Astrocyte (in vitro differentiated cells and primary cell): ENCODE measurements around the gene TTYH2. TPM values are rescaled to one million over a fixed set of nuclear protein-coding genes. Genes with fewer than 3 reads are reported as not detected.
A peak's percentile ranks its signal among the peaks of the same experiment; 100 is the strongest.

Experiments used
- DNase-seq: peaks from one replicate; pipeline ENCODE4 v3.0.0-alpha.2; 2010; ENCODE audit warnings: low read depth
- FAIRE-seq: peaks from 2 replicates; lab custom pipeline; 2011; peaks lifted over from hg19 to GRCh38; lab: Jason Lieb, UNC
- H2AFZ ChIP-seq: 2 replicates; pipeline ENCODE4 v1.6.0; 2012; ENCODE audit warnings: low read depth, low read length, inconsistent platforms
- H3K27ac ChIP-seq: 2 replicates; pipeline ENCODE4 v1.5.1; 2011; ENCODE audit warnings: low read depth, low read length, inconsistent platforms
- H3K27me3 ChIP-seq: 2 replicates; pipeline ENCODE4 v1.6.0; 2011; ENCODE audit warnings: low read length, inconsistent platforms; ENCODE audit not compliant: insufficient read depth
- H3K36me3 ChIP-seq: 2 replicates; pipeline ENCODE4 v1.5.1; 2011; ENCODE audit warnings: low read length, inconsistent platforms; ENCODE audit not compliant: insufficient read depth
- H3K4me1 ChIP-seq: 2 replicates; pipeline ENCODE4 v1.5.1; 2011; ENCODE audit warnings: low read length, inconsistent platforms; ENCODE audit not compliant: insufficient read depth
- H3K4me2 ChIP-seq: 2 replicates; pipeline ENCODE4 v1.6.0; 2012; ENCODE audit warnings: low read length, inconsistent platforms
- H3K4me3 ChIP-seq: 2 replicates; pipeline ENCODE4 v1.5.1; 2011; ENCODE audit warnings: low read depth, mild to moderate bottlenecking, low read length, inconsistent platforms; ENCODE audit not compliant: insufficient read depth
- H3K79me2 ChIP-seq: 2 replicates; pipeline ENCODE4 v1.6.0; 2012; ENCODE audit warnings: mild to moderate bottlenecking, low read length, inconsistent platforms; ENCODE audit not compliant: insufficient read depth
- H3K9ac ChIP-seq: 2 replicates; pipeline ENCODE4 v1.6.0; 2012; ENCODE audit warnings: mild to moderate bottlenecking, low read length, inconsistent platforms
- H3K9me3 ChIP-seq: 2 replicates; pipeline ENCODE4 v1.5.1; 2012; ENCODE audit warnings: low read depth, mild to moderate bottlenecking, low read length, inconsistent platforms; ENCODE audit not compliant: insufficient read depth
- H4K20me1 ChIP-seq: 2 replicates; pipeline ENCODE4 v1.6.0; 2012; ENCODE audit warnings: low read length, inconsistent platforms; ENCODE audit not compliant: insufficient read depth
- H3K27ac Mint-ChIP-seq: one replicate; pipeline ENCODE4 v1.8.0; 2021; ENCODE audit warnings: mild to moderate bottlenecking, mixed read lengths; ENCODE audit not compliant: unreplicated experiment
- H3K27me3 Mint-ChIP-seq: one replicate; pipeline ENCODE4 v1.8.0; 2021; ENCODE audit warnings: low read depth, mixed read lengths; ENCODE audit not compliant: unreplicated experiment
- H3K36me3 Mint-ChIP-seq: one replicate; pipeline ENCODE4 v1.8.0; 2021; ENCODE audit warnings: low read depth, mixed read lengths; ENCODE audit not compliant: unreplicated experiment
- H3K4me1 Mint-ChIP-seq: one replicate; pipeline ENCODE4 v1.8.0; 2021; ENCODE audit warnings: low read depth, mixed read lengths; ENCODE audit not compliant: unreplicated experiment
- H3K4me3 Mint-ChIP-seq: one replicate; pipeline ENCODE4 v1.8.0; 2021; ENCODE audit warnings: mild to moderate bottlenecking, moderate library complexity, mixed read lengths; ENCODE audit not compliant: unreplicated experiment
- H3K9me3 Mint-ChIP-seq: one replicate; pipeline ENCODE4 v1.8.0; 2021; ENCODE audit warnings: mild to moderate bottlenecking, mixed read lengths; ENCODE audit not compliant: unreplicated experiment
- EZH2 ChIP-seq: IDR thresholded peaks from 2 replicates; pipeline ENCODE4 v1.6.1; 2012; ENCODE audit warnings: mild to moderate bottlenecking, low read length, inconsistent platforms; ENCODE audit not compliant: insufficient read depth
- total RNA-seq: library from RNA; stranded (reverse); gene quantifications from 2 replicates; pipeline ENCODE4 v1.2.1, GENCODE V29; 2021
- TF ChIP-seq, protein P1 (sequence below): IDR thresholded peaks from 2 replicates; pipeline ENCODE4 v1.5.1; 2011; ENCODE audit warnings: low read depth, mild to moderate bottlenecking, inconsistent platforms, low read length, moderate library complexity; ENCODE audit not compliant: insufficient read depth

TTYH2 gene
- total RNA-seq, 1 donor from 2014 or later = 8.0 TPM

DNA sequence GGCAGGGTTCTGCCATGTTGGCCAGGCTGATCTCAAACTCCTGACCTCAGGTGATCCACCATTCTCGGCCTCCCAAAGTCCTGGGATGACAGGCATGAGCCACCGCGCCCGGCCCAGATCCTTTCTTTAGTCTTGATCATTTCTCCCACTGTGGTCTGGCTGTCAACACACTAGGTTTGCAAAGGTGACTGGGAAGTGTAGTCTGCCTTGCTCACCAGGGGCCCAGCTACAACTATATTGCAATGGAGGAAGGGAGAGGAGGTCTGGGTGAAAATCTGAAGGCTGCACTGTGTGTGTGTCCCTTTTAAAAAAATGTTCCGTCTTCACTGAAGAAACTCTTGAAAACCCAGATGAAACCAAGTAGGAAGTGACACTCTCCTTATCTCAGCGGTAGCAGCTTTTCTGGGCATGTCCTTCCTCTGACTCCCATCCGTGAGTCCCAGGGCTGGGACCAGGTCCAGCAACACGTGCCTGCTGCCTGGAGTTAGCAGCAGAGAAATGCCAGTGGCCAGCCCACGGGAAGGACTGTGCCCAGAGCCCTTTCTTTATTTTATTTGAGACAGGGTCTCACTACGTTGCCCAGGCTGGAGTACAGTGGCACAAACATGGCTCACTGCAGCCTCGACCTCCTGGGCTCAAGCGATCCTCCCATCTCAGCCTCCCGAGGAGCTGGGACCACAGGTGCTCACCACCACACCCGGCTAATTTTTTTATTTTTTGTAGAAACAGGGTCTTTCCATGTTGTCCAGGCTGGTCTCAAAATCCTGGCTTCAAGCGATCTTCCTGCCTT lies 94.8 kb downstream of the TTYH2 start:
- H3K9me3 ChIP-seq = peaks cover 4% of the 10 kb centered on the region
- no peak overlapping the region for H3K4me2 ChIP-seq
- no peak overlapping the region for H3K27ac ChIP-seq
- no peak overlapping the region for H3K4me3 Mint-ChIP-seq
- no peaks in the 10 kb centered on the region for H3K79me2 ChIP-seq
- peaks cover 2% of the 10 kb centered on the region for H3K36me3 Mint-ChIP-seq
- no peak overlapping the region for H2AFZ ChIP-seq
- H3K36me3 ChIP-seq = no peaks in the 10 kb centered on the region
- DNase-seq (peak; percentile 15), FAIRE-seq (no peak)
- H3K9ac ChIP-seq = no peak overlapping the region
- peaks cover 6% of the 10 kb centered on the region for H3K9me3 Mint-ChIP-seq
- H3K4me1 ChIP-seq = no peaks in the 10 kb centered on the region
- no peak overlapping the region for H3K4me3 ChIP-seq
- H3K27ac Mint-ChIP-seq = no peak overlapping the region
- H3K4me1 Mint-ChIP-seq = no peaks in the 10 kb centered on the region
- H4K20me1 ChIP-seq = no peaks in the 10 kb centered on the region
- H3K27me3 ChIP-seq = peaks cover 3% of the 10 kb centered on the region
- peaks cover 19% of the 10 kb centered on the region for H3K27me3 Mint-ChIP-seq
- TF ChIP-seq, protein P1, sequence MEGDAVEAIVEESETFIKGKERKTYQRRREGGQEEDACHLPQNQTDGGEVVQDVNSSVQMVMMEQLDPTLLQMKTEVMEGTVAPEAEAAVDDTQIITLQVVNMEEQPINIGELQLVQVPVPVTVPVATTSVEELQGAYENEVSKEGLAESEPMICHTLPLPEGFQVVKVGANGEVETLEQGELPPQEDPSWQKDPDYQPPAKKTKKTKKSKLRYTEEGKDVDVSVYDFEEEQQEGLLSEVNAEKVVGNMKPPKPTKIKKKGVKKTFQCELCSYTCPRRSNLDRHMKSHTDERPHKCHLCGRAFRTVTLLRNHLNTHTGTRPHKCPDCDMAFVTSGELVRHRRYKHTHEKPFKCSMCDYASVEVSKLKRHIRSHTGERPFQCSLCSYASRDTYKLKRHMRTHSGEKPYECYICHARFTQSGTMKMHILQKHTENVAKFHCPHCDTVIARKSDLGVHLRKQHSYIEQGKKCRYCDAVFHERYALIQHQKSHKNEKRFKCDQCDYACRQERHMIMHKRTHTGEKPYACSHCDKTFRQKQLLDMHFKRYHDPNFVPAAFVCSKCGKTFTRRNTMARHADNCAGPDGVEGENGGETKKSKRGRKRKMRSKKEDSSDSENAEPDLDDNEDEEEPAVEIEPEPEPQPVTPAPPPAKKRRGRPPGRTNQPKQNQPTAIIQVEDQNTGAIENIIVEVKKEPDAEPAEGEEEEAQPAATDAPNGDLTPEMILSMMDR = no peak
- TF ChIP-seq EZH2 = no peak

DNA sequence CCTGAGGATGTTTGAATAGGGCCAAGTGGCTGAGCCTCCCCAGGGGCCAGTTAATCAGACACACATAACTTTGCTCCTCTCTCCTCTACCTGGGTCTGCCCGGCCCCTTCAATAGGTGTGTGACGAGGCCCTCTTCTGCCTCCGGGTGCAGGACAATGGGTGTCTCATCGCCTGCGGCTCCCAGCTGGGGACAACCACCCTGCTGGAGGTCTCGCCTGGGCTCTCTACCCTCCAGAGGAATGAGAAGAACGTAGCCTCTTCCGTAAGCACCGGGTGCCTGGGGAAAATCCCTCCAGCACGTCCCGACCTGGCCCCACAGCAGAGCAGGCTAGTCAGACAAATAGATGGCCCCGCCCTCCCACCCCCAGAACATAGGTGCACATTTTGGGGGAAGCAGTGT lies 96.5 kb downstream of the TTYH2 start:
- Mint-ChIP-seq H3K4me1 (no peaks in the 10 kb centered on the region), H3K4me3 (no peak overlapping the region), H3K27me3 (peaks cover 26% of the 10 kb centered on the region), H3K36me3 (peaks cover 2% of the 10 kb centered on the region), H3K27ac (no peak overlapping the region), H3K9me3 (peaks cover 10% of the 10 kb centered on the region)
- no peak overlapping the region for H3K9ac ChIP-seq
- H2AFZ ChIP-seq = no peak overlapping the region
- no peak overlapping the region for H3K4me2 ChIP-seq
- H3K36me3 ChIP-seq = no peaks in the 10 kb centered on the region
- DNase-seq (no peak), FAIRE-seq (no peak)
- peaks cover 3% of the 10 kb centered on the region for H3K27me3 ChIP-seq
- no peak overlapping the region for H3K27ac ChIP-seq
- TF ChIP-seq, protein P1 = no peak
- TF ChIP-seq EZH2 = no peak
- H3K4me1 ChIP-seq = no peaks in the 10 kb centered on the region
- H3K79me2 ChIP-seq = no peaks in the 10 kb centered on the region
- H3K9me3 ChIP-seq = peaks cover 4% of the 10 kb centered on the region
- no peak overlapping the region for H3K4me3 ChIP-seq
- H4K20me1 ChIP-seq = no peaks in the 10 kb centered on the region

Other genes starting within 250 kb of the TTYH2 start
- 832 and 919 TPM in 2 replicates for gene RPL38, start 9.9 kb upstream of the TTYH2 start, total RNA-seq
- gene DNAI2, start 60.7 kb downstream of the TTYH2 start, total RNA-seq = not detected in 2 replicates
- not detected in 2 replicates for gene KIF19, start 112.7 kb downstream of the TTYH2 start, total RNA-seq
- gene BTBD17, start 148.3 kb downstream of the TTYH2 start, total RNA-seq = not detected in 2 replicates
- gene GPR142, start 153.9 kb downstream of the TTYH2 start, total RNA-seq = not detected in 2 replicates
- 65.3 and 70.4 TPM in 2 replicates for gene GPRC5C, start 218.5 kb downstream of the TTYH2 start, total RNA-seq